IPS DF 6.9 (cell line): ENCODE results near the gene LPP.

Experiments
- DNase-seq: peaks from one replicate; pipeline ENCODE4 v3.0.0-alpha.2; 2013; ENCODE audit warnings: low read depth, low spot score
- H3K27ac ChIP-seq: one replicate; pipeline ENCODE4 v1.5.1; 2013; ENCODE audit warnings: low read length, control low read depth
- H3K27me3 ChIP-seq: 2 replicates; pipeline ENCODE4 v1.6.1; 2013; ENCODE audit warnings: mild to moderate bottlenecking, low read length; ENCODE audit not compliant: control insufficient read depth, insufficient read depth
- H3K36me3 ChIP-seq: 2 replicates; pipeline ENCODE4 v1.6.1; 2013; ENCODE audit warnings: low read length; ENCODE audit not compliant: control insufficient read depth, insufficient read depth
- H3K4me1 ChIP-seq: 2 replicates; pipeline ENCODE4 v1.6.1; 2013; ENCODE audit warnings: low read length; ENCODE audit not compliant: control insufficient read depth, insufficient read depth
- H3K4me3 ChIP-seq: 2 replicates; pipeline ENCODE4 v1.5.1; 2013; ENCODE audit warnings: mild to moderate bottlenecking, low read length
- H3K9me3 ChIP-seq: 2 replicates; pipeline ENCODE4 v1.6.1; 2013; ENCODE audit warnings: low read length, inconsistent platforms; ENCODE audit not compliant: control insufficient read depth, insufficient read depth
- WGBS: extraction: QIAGEN DNeasy Blood & Tissue Kit; methylation state at CpG from one replicate; pipeline ENCODE4 v1.1.7; 2013; ENCODE audit warnings: mixed read lengths, missing lambda C conversion rate; ENCODE audit not compliant: insufficient read length, insufficient coverage; 5-methylcytosine and 5-hydroxymethylcytosine counted together

The LPP gene

DNA sequence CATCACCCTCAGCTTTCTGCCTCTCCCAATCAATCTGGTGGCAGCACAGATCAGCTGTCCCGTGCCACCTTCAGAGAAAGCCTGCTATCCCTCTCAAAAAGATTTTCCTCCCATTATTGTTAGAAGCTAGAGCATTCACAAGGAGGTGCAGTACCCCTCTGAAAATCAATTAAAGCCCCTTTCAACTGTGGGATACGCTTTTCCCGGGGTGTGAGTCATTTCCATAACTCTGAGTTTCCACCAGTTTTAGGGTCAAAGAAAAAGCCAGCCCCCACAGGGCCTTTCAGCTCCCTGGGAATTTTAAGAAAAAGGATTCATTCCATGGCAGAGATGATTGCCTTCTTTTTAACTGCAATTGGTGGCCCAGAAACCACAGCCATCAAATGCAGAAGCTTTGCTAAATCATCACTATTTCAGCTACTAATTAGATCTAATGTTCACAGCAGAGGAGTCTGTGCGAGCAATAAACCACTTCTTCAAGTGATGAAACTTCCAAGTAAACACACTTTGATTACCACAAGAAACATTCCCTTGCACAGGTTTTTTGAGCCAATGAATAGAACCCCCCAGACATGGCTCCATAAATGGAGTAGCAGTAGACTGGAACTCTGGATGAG, 747.8 kb downstream of the LPP start:
- H3K27me3 ChIP-seq, result no peaks in the 10 kb centered on the region

DNA sequence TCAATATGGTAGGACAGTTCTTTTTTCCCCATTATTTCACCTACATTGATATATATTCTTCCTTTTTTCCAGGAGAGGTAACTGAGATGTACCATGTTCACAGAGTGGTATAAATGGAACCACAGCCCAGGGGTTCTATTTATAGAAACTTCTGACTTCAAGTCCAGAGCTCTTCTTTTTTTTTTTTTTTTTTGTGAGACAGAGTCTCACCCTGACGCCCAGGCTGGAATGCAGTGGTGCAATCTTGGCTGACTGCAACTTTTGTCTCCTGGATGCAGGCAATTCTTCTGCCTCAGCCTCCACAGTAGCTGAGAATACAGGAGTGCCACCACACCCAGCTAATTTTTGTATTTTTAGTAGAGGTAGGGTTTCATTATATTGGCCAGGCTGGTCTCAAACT, 750.7 kb downstream of the LPP start:
- H3K27ac ChIP-seq, result no peak overlapping the region
- no CpG with 5 or more reads among the region's 1 CpG for WGBS
- no peak overlapping the region for H3K4me3 ChIP-seq
- no peak for DNase-seq
- no peaks in the 10 kb centered on the region for H3K27me3 ChIP-seq
- H3K4me1 ChIP-seq, result no peaks in the 10 kb centered on the region
- H3K9me3 ChIP-seq, result no peaks in the 10 kb centered on the region
- no peaks in the 10 kb centered on the region for H3K36me3 ChIP-seq

More for the DNA sequence above, 747.8 kb downstream of the LPP start:
- Histone ChIP-seq H3K4me1 (no peaks in the 10 kb centered on the region), H3K36me3 (no peaks in the 10 kb centered on the region), H3K9me3 (no peaks in the 10 kb centered on the region), H3K4me3 (no peak overlapping the region), H3K27ac (no peak overlapping the region)
- no CpG with 5 or more reads among the region's 4 CpGs for WGBS
- no peak for DNase-seq

DNA sequence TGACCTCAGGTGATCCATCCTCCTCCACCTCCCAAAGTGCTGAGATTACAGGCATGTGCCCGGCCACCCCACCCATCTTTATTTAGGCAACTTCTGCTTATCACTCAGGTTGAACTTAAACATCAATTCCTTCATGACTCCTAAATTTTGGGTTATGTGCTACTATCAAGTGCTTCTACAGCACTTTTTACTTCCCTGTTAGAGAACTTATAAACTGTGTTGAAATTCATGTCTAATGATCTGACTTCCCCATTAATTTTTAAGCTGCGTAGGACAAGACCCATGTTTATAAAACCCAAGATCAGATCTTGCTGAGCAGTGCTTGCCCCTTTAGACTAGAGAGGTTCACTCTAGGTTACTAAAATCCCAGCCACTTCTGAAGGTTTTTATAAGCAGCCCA, 751.6 kb downstream of the LPP start:
- H3K9me3 ChIP-seq, result no peaks in the 10 kb centered on the region
- H3K4me3 ChIP-seq, result no peak overlapping the region
- no CpG with 5 or more reads among the region's 2 CpGs for WGBS
- H3K4me1 ChIP-seq, result no peaks in the 10 kb centered on the region
- H3K27ac ChIP-seq, result no peak overlapping the region
- no peak for DNase-seq
- no peaks in the 10 kb centered on the region for H3K27me3 ChIP-seq
- no peaks in the 10 kb centered on the region for H3K36me3 ChIP-seq

DNA sequence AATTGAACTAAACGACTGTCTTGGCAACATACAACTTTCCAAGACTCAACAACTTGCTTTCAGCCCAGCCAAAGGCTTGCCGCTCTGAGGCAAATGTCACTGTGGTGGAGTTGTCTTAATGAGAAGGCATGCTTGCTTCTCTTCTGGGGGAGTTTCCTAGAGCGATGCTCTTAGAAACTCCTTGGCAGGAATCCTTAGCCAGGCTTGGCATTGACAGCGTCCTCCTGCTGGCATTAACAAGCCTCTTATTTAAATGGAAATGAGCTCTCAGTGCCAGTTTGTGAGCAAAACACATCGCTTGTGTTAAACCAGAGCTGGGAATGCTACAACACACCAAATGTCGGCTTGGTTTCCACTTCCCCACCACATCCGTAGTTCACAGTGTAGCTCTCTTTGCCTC, 752.3 kb downstream of the LPP start:
- no peaks in the 10 kb centered on the region for H3K36me3 ChIP-seq
- WGBS, result no CpG with 5 or more reads among the region's 7 CpGs
- no peak overlapping the region for H3K27ac ChIP-seq
- H3K27me3 ChIP-seq, result no peaks in the 10 kb centered on the region
- no peaks in the 10 kb centered on the region for H3K4me1 ChIP-seq
- H3K9me3 ChIP-seq, result no peaks in the 10 kb centered on the region
- no peak for DNase-seq
- no peak overlapping the region for H3K4me3 ChIP-seq

DNA sequence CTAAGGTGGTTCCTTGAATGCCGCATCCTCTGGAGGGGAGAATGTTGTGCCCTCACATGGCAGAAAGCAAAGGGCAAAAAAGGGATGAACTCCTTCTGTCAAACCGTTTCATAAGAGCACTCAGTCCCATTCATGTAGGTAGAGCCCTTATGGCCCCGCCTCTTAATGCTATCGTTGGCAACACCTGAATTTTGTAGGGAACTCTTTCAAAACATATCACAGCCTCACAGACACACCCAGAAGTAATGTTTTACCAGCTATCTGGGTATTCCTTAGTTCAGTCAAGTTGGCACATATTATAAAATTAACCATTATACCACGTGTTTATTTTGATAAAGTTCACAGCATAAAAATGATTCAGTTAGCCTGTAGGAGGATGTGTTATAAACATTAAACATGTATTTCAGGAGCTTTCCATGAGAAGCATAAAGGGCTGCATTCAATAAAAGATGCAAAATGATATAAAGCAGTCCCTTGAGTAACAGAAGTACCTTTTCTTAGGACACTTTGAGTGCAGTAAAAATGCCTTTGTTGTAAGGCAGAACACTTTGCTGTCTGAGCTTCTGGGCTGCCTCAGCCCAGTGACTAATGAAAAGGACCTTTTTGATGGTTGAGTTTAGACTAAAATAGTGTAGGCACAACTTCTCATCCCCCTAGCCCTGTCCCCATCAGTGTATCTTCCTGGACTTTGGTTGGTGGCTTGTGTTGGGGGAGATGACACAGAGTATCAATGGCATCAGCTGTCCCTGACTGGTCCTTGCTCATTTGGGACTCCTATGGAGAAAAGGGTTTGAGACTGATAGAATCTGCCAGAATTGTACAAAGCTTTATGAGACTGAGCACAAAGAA, 754.3 kb downstream of the LPP start:
- H3K36me3 ChIP-seq, result no peaks in the 10 kb centered on the region
- H3K4me3 ChIP-seq, result no peak overlapping the region
- H3K27ac ChIP-seq, result no peak overlapping the region
- no peak for DNase-seq
- no peaks in the 10 kb centered on the region for H3K27me3 ChIP-seq
- no peaks in the 10 kb centered on the region for H3K4me1 ChIP-seq
- no peaks in the 10 kb centered on the region for H3K9me3 ChIP-seq
- no CpG with 5 or more reads among the region's 5 CpGs for WGBS

DNA sequence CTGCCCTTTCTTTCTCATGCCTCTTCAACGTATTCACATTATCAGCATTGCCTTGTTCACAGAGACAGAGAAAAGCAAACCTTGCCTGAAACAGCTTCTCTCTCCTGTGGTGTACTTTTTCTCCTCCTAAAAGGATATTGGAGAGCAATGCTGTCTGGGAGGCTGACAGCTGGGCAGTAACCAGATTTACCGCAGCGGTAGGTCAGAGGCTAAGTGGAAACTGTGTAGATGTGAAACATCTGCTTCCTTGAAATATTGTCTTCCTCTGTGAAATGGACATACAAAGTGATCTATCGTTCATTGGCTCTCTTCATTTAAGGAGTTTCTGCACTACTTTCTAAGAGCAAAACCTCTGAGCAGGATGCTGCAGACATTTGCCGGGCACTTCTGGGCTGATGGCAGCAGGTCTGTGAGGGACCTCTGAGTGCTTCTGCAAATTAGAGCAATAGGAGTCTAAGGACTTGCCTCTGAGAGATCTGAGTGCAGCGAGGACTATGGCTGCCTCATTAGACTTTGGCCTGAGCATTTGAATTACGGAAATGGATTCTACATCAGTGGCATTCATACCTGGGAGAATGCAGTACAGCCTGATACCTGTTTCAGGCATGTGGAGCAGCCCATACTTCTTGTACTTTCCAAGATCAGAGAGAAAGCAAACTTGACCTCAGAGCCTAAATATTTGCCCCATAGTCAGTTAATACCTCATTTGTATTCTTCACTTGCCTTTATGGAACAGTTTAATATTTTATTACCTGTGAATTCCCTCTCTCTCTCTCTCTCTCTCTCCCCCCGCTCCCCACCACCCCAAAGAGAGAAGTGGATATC, 757.3 kb downstream of the LPP start:
- Histone ChIP-seq H3K4me3 (no peak overlapping the region), H3K27ac (no peak overlapping the region), H3K27me3 (no peaks in the 10 kb centered on the region), H3K4me1 (no peaks in the 10 kb centered on the region), H3K9me3 (no peaks in the 10 kb centered on the region), H3K36me3 (no peaks in the 10 kb centered on the region)
- no peak for DNase-seq
- no CpG with 5 or more reads among the region's 8 CpGs for WGBS

DNA sequence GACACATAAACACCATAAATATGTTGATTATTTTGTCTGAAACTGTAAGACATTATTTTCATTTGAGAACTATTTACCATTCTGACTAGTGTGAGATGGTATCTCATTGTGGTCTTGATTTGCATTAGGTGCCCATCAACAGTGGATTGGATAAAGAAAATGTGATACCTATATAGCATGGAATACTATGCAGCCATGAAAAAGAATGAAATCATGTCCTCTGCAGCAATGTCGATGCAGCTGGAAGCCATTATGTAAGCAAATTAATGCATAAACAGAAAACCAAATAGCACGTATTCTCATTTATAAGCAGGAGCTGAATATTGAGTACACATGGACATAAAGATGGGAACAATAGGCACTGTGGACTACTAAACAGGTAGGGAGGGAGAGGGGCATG, 759.1 kb downstream of the LPP start:
- Histone ChIP-seq H3K27me3 (no peaks in the 10 kb centered on the region), H3K4me3 (no peak overlapping the region), H3K9me3 (no peaks in the 10 kb centered on the region), H3K27ac (no peak overlapping the region), H3K4me1 (no peaks in the 10 kb centered on the region), H3K36me3 (no peaks in the 10 kb centered on the region)
- DNase-seq, result no peak
- no CpG with 5 or more reads among the region's 2 CpGs for WGBS

DNA sequence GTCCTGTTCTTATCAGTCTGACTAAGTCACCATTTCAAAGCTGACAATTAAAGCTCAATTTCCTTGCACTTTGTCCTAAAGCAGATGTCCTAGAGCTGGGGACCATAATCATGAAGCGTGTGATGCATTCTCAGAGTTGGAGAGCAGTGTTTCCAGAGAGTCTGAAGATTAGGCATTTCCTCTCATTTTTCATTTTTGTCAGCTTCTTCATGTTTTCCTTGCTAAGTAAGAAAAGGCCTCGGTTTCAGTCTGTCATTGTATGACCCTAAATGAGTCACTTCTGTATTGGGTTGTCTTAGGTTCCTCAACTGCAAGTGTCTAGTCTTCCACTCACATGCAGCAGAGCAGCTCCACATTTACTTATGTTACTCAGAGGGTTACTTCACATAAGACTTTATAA, 760.6 kb downstream of the LPP start:
- no peaks in the 10 kb centered on the region for H3K27me3 ChIP-seq
- H3K4me1 ChIP-seq, result no peaks in the 10 kb centered on the region
- H3K36me3 ChIP-seq, result no peaks in the 10 kb centered on the region
- no peaks in the 10 kb centered on the region for H3K9me3 ChIP-seq
- H3K4me3 ChIP-seq, result no peak overlapping the region
- H3K27ac ChIP-seq, result no peak overlapping the region
- DNase-seq, result no peak
- no CpG with 5 or more reads among the region's 2 CpGs for WGBS

DNA sequence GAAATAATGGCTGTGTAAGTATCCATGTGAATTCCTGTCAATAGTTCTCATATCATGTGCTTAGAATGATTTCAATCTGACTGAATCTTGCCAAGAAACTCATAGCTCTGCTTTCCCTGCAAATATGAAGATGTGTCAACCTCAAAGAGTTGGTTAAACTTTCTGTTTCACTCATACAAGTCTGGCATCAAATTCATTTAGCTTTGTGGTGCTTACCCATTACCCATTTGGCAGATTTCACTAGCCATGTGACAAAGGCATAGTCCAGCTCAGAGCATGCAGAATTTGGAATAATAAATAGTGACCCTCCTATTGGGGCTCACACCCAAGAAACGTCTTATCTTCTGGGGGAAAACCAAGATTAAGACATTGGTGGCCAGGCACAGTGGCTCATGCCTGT, 761.2 kb downstream of the LPP start:
- Histone ChIP-seq H3K4me3 (no peak overlapping the region), H3K36me3 (no peaks in the 10 kb centered on the region), H3K27me3 (no peaks in the 10 kb centered on the region), H3K9me3 (no peaks in the 10 kb centered on the region), H3K27ac (no peak overlapping the region), H3K4me1 (no peaks in the 10 kb centered on the region)
- no peak for DNase-seq
- no CpG with 5 or more reads among the region's 1 CpG for WGBS

DNA sequence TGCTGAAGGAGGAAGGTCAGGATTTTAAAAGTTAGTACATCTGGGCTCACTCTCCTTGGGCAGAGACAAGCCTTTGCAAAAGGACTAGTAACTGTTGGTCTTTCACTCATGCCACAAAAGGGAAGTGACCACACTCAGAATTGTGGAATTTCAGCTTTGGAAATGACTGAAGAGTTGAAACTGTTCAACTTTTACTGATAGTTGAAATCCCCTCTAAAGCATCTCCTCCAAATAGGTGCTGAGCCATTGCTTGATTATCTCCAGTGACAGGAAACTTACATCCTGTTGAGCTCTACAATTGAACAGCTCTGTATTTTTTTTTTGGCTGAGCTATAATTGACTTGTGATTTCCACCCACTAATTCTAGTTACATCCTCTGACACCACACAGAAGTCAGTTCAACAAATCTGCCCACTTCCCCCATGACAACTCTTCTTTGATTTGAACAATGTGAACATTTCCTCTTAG, 763.0 kb downstream of the LPP start:
- Histone ChIP-seq H3K27ac (no peak overlapping the region), H3K9me3 (no peaks in the 10 kb centered on the region), H3K36me3 (no peaks in the 10 kb centered on the region), H3K27me3 (no peaks in the 10 kb centered on the region), H3K4me1 (no peaks in the 10 kb centered on the region), H3K4me3 (no peak overlapping the region)
- DNase-seq, result no peak
